PC-3 (cell line): ENCODE data around the gene UBAC2.

Experiments
- EZH2phosphoT487 ChIP-seq: fragments of 300-600 bp; sonication (generic); IDR thresholded peaks from 2 replicates; pipeline ENCODE4 v1.6.1; 2018; ENCODE audit warnings: mild to moderate bottlenecking, antibody characterized with exemption, low read length, borderline replicate concordance
- TF ChIP-seq, protein P1 (sequence below): fragments of 300-600 bp; sonication (generic); conservative IDR thresholded peaks from 2 replicates; pipeline ENCODE4 v1.5.1; 2017; ENCODE audit warnings: antibody characterized with exemption, low read depth, mild to moderate bottlenecking, low read length

DNA sequence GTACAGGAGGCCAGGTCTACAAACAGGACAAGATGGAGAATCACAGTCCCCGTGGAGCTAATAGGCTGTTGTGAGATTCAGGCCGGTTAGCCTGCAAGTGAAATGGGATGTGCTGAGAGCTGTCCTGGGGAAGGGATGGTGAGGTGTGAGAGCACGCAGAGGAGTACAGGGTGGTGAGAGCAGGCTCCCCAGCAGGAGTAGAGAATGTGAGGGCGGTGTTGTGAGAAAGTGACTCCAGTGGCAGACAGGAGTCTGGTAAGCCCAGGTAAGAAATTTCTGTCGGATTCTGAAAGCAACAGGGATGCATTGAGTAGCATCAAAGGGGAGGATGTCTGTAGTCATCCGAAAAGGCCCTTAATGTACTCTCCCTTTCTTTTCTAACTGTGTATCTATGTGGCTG lies 157.3 kb downstream of the UBAC2 start:
- TF ChIP-seq, protein P1, sequence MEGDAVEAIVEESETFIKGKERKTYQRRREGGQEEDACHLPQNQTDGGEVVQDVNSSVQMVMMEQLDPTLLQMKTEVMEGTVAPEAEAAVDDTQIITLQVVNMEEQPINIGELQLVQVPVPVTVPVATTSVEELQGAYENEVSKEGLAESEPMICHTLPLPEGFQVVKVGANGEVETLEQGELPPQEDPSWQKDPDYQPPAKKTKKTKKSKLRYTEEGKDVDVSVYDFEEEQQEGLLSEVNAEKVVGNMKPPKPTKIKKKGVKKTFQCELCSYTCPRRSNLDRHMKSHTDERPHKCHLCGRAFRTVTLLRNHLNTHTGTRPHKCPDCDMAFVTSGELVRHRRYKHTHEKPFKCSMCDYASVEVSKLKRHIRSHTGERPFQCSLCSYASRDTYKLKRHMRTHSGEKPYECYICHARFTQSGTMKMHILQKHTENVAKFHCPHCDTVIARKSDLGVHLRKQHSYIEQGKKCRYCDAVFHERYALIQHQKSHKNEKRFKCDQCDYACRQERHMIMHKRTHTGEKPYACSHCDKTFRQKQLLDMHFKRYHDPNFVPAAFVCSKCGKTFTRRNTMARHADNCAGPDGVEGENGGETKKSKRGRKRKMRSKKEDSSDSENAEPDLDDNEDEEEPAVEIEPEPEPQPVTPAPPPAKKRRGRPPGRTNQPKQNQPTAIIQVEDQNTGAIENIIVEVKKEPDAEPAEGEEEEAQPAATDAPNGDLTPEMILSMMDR, result no peak
- no peak for TF ChIP-seq EZH2phosphoT487
